HG02970 (cell line): Measurements from ENCODE around the gene LRRC17.

Experiments
- ATAC-seq: cut with Tn5 transposase; IDR thresholded peaks from one replicate; pipeline ENCODE4 v1.9.1; 2021; ENCODE audit warnings: mild to moderate bottlenecking, moderate library complexity, moderate number of reproducible peaks; ENCODE audit not compliant: unreplicated experiment, low FRiP score

The LRRC17 gene

DNA sequence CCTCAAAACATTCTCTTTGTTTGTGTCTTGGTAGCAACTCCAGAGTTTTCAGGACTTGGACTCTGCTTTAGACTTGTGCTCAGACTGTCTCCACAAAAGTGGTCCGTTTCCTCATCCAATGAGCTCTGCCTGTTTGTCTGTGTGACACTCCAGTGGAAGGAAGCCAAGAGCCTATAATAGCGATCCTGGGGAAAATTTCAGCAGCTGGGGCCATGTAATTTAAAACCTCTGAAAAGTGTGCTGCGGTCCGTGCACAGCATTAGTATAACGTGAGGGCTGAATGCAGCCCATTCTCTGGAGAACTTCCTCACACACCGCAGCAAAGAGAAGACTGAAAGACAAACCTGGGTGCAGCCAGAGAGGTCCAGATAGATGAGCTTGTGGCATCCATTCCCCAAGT is at the start of gene LRRC17:
TSS of gene LRRC17 (plus strand) at position 259 of the 400 bp plus-strand sequence. CDS start 20,914 bp downstream, outside the sequence.
- no peak for ATAC-seq

DNA sequence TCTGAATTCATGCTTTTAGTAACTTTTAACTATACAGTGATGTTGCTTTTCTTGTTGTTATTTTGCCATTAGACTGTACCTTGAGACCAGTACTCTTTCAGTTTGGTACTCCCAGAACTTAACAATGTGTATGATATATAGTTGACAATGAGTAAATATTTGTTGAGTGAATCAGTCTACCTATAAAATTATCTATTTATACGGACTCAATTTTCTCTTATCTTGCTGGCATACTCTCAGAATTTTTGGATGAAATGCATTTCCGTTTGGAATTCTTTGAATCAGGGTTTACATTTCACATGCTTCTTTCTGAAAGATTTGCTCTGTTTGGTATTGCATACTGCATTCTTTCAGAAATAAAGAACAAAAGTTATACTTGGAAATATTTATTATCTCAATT is 47.8 kb upstream of the LRRC17 start:
- no peak for ATAC-seq

- ATAC-seq, result no peak
Measured at GRCh38 chr7:102866535-102867215, 46.1 kb upstream of the LRRC17 start.

DNA sequence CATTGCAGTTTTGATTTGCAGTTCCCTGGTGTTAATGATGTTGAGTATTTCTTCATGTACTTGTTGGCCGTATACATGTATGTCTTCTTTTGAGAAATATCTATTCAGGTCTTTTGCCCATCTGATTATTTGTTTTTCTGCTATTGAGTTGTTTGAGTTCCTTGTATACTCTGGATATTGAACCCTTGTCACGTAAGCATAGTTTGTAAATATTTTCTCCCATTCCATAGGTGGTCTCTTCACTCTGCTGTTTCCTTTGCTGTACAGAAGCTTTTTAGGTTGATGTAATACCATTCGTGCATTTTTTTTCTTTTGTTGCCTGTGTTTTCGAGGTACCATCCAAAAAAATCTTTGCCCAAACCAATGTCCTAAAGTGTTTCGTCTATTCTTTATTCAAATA is 43.6 kb upstream of the LRRC17 start:
- no peak for ATAC-seq

- ATAC-seq, result no peak
Measured at GRCh38 chr7:102872460-102872859, 40.3 kb upstream of the LRRC17 start.

- peak; percentile 18 for ATAC-seq
Measured at GRCh38 chr7:102873470-102874165, 39.2 kb upstream of the LRRC17 start.

DNA sequence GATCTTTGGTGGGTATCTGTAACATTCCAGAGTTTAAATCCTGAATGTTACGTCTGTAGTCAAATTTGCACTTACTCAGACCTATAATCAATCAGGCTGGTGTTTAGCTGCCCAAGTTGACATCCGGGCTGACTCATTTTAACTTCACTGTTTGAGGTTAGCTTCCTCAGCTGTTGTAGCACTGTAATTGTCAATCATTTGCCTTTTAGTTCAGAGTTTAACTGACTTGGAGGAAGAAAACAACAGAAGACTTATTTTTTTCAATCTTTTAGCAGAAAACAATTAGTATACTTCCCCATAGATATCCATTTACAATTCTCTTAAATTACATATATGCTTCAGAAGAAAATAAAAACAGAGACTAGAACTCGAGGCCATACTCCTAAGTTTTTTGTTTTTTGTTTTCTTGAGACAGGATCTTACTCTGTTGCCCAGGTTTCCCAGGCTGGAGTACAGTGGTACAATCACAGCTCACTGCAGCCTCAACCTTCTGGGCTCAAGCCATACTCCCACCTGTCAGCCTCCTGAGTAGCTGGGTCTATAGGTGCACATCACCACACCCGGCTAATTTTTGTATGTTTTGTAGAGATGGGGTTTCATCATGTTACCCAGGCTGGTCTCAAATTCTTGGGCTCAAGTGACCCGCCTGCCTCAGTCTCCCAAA is 38.5 kb upstream of the LRRC17 start:
- ATAC-seq, result peak; percentile 97

GRCh38 chr7:102874966-102875365 is 37.8 kb upstream of the LRRC17 start:
- ATAC-seq, result no peak

- no peak for ATAC-seq
Measured at GRCh38 chr7:102875700-102876295, 37.0 kb upstream of the LRRC17 start.

- ATAC-seq, result no peak
Measured at GRCh38 chr7:102883098-102883860, 29.5 kb upstream of the LRRC17 start.

GRCh38 chr7:102888561-102889233 is 24.1 kb upstream of the LRRC17 start:
- ATAC-seq, result no peak

- ATAC-seq, result no peak
Measured at GRCh38 chr7:102889851-102890250, 22.9 kb upstream of the LRRC17 start.

- no peak for ATAC-seq
Measured at GRCh38 chr7:102890292-102890970, 22.4 kb upstream of the LRRC17 start.

DNA sequence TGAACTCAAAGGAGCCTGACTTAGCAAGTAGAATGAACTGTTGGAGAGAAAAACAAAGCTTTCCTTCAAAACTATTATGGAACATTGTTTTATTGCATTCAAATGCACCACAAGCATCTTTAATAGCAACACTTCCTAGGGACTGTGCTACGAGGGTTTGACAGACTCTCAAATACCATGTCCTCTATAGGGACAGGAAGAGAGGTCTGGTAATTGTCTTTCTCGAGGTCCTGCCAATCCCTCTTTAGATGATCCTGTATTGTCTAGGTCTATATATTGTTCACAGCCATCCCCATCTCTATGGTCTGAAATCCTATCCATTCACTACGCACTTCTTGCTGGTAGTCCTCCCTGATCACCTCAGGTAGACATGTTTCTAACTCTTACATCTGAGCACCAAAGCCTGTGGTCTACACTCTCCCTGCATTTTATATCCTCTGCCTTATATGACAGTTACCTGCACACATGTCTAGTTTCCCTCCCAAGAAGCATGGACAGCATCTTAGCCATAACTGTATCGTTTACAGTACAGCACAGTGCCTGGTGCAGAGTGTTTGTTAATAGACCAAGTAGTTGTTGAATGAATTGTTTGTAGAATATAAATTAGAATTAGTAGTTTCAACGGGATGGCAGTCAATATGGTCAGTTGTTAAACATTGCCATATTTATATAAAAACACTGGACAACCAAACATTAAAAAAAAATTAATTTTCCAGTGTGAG is 21.7 kb upstream of the LRRC17 start:
- ATAC-seq, result no peak

GRCh38 chr7:102891693-102892261 is 21.0 kb upstream of the LRRC17 start:
- no peak for ATAC-seq

DNA sequence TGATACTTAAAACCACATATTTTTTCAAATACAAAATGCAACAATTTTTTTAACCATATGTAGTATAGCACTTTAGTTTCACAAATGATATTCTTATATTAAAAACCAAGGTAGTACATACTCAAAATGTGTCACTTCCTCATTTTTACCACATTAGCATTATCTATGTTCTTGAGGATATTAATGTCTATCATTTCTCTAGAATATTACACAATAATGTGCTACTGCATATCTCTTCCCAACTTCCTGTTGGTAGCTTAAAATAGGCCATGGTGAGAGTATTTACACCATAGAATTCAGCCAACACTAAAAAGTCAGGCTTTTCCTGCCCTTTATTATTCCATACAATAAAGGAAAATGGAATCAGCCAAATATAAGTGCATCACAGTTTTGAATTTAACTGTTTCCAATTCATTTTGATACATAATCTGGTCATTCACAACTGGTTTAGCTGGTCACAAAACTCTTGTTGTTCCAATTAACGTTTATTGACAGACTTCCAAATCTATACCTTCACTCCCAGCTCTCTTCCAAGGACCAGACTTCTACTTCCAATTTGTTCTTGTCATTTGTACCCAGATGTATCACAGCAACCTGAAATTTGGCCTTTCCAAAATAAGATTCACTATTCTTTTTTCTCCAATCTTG is 20.0 kb upstream of the LRRC17 start:
- no peak for ATAC-seq

DNA sequence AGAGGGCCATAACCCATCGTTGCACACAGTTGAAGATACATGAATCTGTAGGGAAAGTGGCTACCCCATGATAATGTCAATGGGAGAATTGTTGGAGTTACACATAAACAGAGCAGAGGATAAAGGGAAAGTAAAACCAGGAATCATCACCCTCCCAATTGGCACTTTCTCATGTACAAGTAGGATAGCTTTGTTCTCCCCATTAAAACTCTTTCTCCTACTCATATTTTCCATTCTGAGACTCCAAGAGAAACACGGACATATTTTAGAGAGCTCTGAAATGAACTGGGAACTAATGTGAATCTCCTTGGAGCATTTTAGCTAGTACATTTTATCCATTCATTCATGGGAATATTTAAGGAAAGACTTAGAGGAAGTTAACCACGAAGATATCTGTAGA is 17.2 kb upstream of the LRRC17 start:
- no peak for ATAC-seq

DNA sequence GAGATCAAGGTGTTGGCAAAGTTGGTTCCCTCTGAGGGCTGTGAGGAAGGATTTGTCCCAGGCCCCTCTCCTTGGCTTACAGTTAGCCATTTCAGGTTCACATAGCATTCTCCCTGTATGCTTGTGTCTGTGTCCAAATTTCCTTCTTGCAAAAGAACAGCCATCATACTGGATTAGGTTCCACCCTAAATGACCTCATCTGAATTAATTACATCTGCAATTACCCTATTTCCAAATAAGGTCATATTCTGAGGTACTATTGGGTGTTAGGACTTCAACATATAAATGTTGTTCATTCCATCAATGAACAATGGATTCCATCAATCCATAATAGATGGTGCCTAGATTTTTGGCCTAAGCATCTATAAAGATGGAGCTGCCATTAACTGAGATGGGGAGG is 16.2 kb upstream of the LRRC17 start:
- ATAC-seq, result no peak
